ENCODE data around the gene ACTL6B. TPM values are rescaled to one million over a fixed set of nuclear protein-coding genes. Genes with fewer than 3 reads are reported as not detected.

The ACTL6B gene
- total RNA-seq, 1 donor from 2014 or later, result not detected

- no peak for DNase-seq
Measured at GRCh38 chr7:100599911-100600729, 56.1 kb downstream of the ACTL6B start.

GRCh38 chr7:100598425-100598824, 57.8 kb downstream of the ACTL6B start:
- DNase-seq, result no peak

- no peak for DNase-seq
Measured at GRCh38 chr7:100595188-100595587, 61.1 kb downstream of the ACTL6B start.

Other genes with a start within 250 kb of the ACTL6B start
- gene ZCWPW1, start 227.7 kb downstream of the ACTL6B start, total RNA-seq, result 4.7 TPM
- gene MEPCE, start 226.6 kb downstream of the ACTL6B start, total RNA-seq, result 16.2 TPM
- 8.1 TPM for gene PPP1R35, start 220.0 kb downstream of the ACTL6B start, total RNA-seq
- 0.49 TPM for gene SPACDR, start 192.2 kb downstream of the ACTL6B start, total RNA-seq
- gene TSC22D4, start 177.2 kb downstream of the ACTL6B start, total RNA-seq, result 18.8 TPM
- 1.7 TPM for gene NYAP1, start 172.5 kb downstream of the ACTL6B start, total RNA-seq
- gene AGFG2, start 117.2 kb downstream of the ACTL6B start, total RNA-seq, result 5.2 TPM
- gene SAP25, start 82.5 kb downstream of the ACTL6B start, total RNA-seq, result 0.39 TPM
- 13.3 TPM for gene LRCH4, start 70.3 kb downstream of the ACTL6B start, total RNA-seq
- 0.20 TPM for gene FBXO24, start 70.1 kb downstream of the ACTL6B start, total RNA-seq
- gene PCOLCE, start 54.1 kb downstream of the ACTL6B start, total RNA-seq, result 102 TPM
- 5.8 TPM for gene MOSPD3, start 43.9 kb downstream of the ACTL6B start, total RNA-seq
- gene TFR2, start 14.9 kb downstream of the ACTL6B start, total RNA-seq, result 1.4 TPM
- 69.4 TPM for gene GNB2, start 17.3 kb upstream of the ACTL6B start, total RNA-seq
- 17.9 TPM for gene GIGYF1, start 37.8 kb upstream of the ACTL6B start, total RNA-seq
- 23.9 TPM for gene POP7, start 49.7 kb upstream of the ACTL6B start, total RNA-seq
- gene EPO, start 64.0 kb upstream of the ACTL6B start, total RNA-seq, result not detected
- gene ZAN, start 77.1 kb upstream of the ACTL6B start, total RNA-seq, result not detected
- gene EPHB4, start 171.1 kb upstream of the ACTL6B start, total RNA-seq, result 54.6 TPM
- gene SLC12A9, start 196.3 kb upstream of the ACTL6B start, total RNA-seq, result 12.2 TPM
- 36.5 TPM for gene TRIP6, start 210.9 kb upstream of the ACTL6B start, total RNA-seq
- gene SRRT, start 218.7 kb upstream of the ACTL6B start, total RNA-seq, result 42.6 TPM
- gene UFSP1, start 233.3 kb upstream of the ACTL6B start, total RNA-seq, result 1.2 TPM
- 9.8 TPM for gene ACHE, start 239.4 kb upstream of the ACTL6B start, total RNA-seq